ENCODE measurements around the gene MAP2. TPM values are rescaled to one million over a fixed set of nuclear protein-coding genes. Genes with fewer than 3 reads are reported as not detected.
A peak's percentile ranks its signal among the peaks of the same experiment; 100 is the strongest.

Gene MAP2
- total RNA-seq, 2 experiments from 2014 or later: 0.12 TPM; not detected in 1

- CTCF ChIA-PET: interaction anchor here (1.2 kb wide), 1 partner anchor 12 kb away, joined by 3 read pairs; no protein-coding TSS in a partner anchor
- POLR2A ChIA-PET: no interaction called here
Observed at GRCh38 chr2:209511637-209512036, 87.8 kb downstream of the MAP2 start.

GRCh38 chr2:209512971-209513370 is 89.1 kb downstream of the MAP2 start:
- H3K9me3 Mint-ChIP-seq: no peaks in the 10 kb centered on the region
- H3K4me3 Mint-ChIP-seq: no peak overlapping the region
- no peak overlapping the region for H3K27ac Mint-ChIP-seq
- POLR2A ChIA-PET: no interaction called here
- H3K27me3 Mint-ChIP-seq: peaks cover 4% of the 10 kb centered on the region
- no peaks in the 10 kb centered on the region for H3K4me1 Mint-ChIP-seq
- no peaks in the 10 kb centered on the region for H3K36me3 Mint-ChIP-seq (ENCODE audit: low read depth)
- no peak for DNase-seq
- CTCF ChIA-PET: interaction anchor here (1.2 kb wide), 1 partner anchor 11 kb away, joined by 3 read pairs; no protein-coding TSS in a partner anchor

More at GRCh38 chr2:209511637-209512036, 87.8 kb downstream of the MAP2 start:
- Mint-ChIP-seq H3K27ac (no peak overlapping the region), H3K4me1 (no peaks in the 10 kb centered on the region), H3K27me3 (peaks cover 4% of the 10 kb centered on the region), H3K4me3 (no peak overlapping the region), H3K9me3 (no peaks in the 10 kb centered on the region), H3K36me3 (ENCODE audit: low read depth) (no peaks in the 10 kb centered on the region)
- no peak for DNase-seq

DNA sequence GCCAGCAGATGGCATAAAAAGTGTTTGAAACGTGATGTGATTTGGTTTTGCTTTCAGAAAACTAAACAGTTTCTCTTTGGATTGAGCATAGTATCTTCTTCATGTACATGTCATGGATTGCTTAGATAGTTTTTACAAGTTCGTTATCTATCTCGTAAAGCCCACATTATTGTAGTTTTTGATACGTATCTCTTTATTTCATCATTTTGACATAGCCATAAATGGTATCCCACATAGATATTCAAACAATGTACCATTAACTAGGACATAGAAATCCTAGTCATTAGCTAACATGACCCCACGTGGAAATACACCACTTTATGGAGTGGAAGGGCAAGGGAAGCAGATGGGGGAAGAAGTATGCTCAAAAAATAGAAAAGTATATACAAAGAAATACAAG is 93.6 kb downstream of the MAP2 start:
- DNase-seq: no peak
- H3K36me3 Mint-ChIP-seq (ENCODE audit: low read depth): no peaks in the 10 kb centered on the region
- CTCF ChIA-PET: no interaction called here
- no peak overlapping the region for H3K27ac Mint-ChIP-seq
- peaks cover 2% of the 10 kb centered on the region for H3K27me3 Mint-ChIP-seq
- POLR2A ChIA-PET: no interaction called here
- H3K4me1 Mint-ChIP-seq: no peaks in the 10 kb centered on the region
- H3K9me3 Mint-ChIP-seq: no peaks in the 10 kb centered on the region
- no peak overlapping the region for H3K4me3 Mint-ChIP-seq

GRCh38 chr2:209519271-209519670 is 95.4 kb downstream of the MAP2 start:
- no peaks in the 10 kb centered on the region for H3K4me1 Mint-ChIP-seq
- H3K27me3 Mint-ChIP-seq: no peaks in the 10 kb centered on the region
- ChIA-PET POLR2A (no interaction called here), CTCF (no interaction called here)
- no peak overlapping the region for H3K27ac Mint-ChIP-seq
- DNase-seq: no peak
- no peaks in the 10 kb centered on the region for H3K9me3 Mint-ChIP-seq
- no peaks in the 10 kb centered on the region for H3K36me3 Mint-ChIP-seq (ENCODE audit: low read depth)
- no peak overlapping the region for H3K4me3 Mint-ChIP-seq

DNA sequence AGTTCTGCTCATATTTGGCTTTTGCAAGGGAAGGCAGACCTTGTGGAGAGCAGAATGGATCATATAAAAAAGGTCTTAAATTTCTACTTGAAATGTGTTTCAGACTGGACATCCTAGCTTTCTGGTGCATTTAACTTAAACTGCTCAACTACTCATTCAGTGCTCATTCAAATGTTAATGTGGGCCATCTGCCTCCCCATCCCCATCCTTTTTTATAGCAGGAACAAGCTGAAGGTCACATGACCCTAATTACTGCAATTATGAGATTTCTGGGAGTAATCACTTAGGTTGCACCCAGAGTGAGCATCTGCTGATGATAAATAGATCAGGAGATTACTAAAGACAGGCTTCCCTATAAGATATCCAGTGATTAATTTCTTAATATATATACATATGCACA is 96.1 kb downstream of the MAP2 start:
- CTCF ChIA-PET: no interaction called here
- Mint-ChIP-seq H3K36me3 (ENCODE audit: low read depth) (no peaks in the 10 kb centered on the region), H3K27me3 (no peaks in the 10 kb centered on the region), H3K4me3 (no peak overlapping the region), H3K4me1 (no peaks in the 10 kb centered on the region), H3K9me3 (no peaks in the 10 kb centered on the region), H3K27ac (no peak overlapping the region)
- POLR2A ChIA-PET: no interaction called here
- DNase-seq: no peak

DNA sequence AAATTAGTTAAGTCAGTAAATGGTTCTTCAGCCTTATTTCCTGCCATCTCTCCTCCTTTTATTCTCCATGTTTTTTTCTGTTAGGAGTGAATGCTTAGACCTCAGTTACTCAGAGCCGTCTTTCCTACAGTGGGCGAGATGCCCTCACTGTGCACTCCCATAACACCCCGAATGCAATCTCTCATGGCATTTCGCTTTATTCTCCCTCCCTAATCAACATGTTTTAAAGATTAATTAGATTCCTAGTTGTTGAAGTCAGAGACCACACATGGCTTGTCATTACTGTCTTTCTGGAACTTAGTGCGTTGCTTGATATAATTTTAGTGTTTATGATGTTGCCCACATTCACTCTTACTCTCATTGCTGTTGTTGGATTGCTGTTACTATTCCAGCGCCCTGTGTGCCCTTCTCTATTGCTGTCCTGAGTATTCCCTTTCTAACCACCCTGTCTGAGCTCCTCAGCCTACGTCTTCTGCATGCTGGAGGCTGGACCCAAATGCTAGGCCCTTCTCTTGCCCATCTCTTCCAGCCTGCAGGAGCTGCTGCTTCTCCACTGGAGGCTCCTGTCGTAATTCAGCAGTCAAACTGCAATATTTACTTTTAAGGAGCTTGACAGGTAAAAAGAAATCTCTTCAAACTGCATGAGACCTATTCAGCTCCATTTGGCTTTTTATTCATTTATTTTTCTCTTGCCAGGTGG is 99.3 kb downstream of the MAP2 start:
- ChIA-PET CTCF (interaction anchor here (1.0 kb wide), 1 partner anchor 11 kb away, joined by 3 read pairs; no protein-coding TSS in a partner anchor), POLR2A (no interaction called here)
- H3K4me3 Mint-ChIP-seq: no peak overlapping the region
- no peaks in the 10 kb centered on the region for H3K9me3 Mint-ChIP-seq
- H3K27me3 Mint-ChIP-seq: no peaks in the 10 kb centered on the region
- DNase-seq: no peak
- H3K36me3 Mint-ChIP-seq (ENCODE audit: low read depth): no peaks in the 10 kb centered on the region
- H3K4me1 Mint-ChIP-seq: peaks cover 19% of the 10 kb centered on the region
- H3K27ac Mint-ChIP-seq: no peak overlapping the region

DNA sequence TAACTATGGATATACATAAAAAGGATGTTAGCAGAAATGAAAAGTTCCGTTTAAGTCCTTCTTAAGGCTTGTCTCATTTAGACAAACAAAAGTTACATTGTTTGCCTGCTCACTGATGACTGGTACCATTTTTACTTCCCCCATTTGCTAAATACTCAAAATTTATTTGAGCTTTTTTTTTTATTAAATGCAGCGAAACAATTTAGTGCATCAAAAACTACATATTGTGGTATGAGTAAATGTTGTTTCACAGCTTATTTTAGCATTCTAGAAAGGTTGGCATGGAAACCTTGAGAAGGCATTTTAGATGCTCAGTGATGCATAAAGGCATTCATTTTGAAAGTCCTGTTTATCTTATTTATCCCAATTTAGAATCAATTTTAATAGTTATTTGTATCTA is 100.0 kb downstream of the MAP2 start:
- ChIA-PET POLR2A (no interaction called here), CTCF (interaction anchor here (1.0 kb wide), 1 partner anchor 11 kb away, joined by 3 read pairs; no protein-coding TSS in a partner anchor)

GRCh38 chr2:209525331-209525730 is 101.5 kb downstream of the MAP2 start:
- Mint-ChIP-seq H3K27me3 (no peaks in the 10 kb centered on the region), H3K9me3 (no peaks in the 10 kb centered on the region), H3K27ac (no peak overlapping the region), H3K4me3 (no peak overlapping the region), H3K4me1 (peaks cover 19% of the 10 kb centered on the region), H3K36me3 (ENCODE audit: low read depth) (no peaks in the 10 kb centered on the region)
- DNase-seq: no peak
- CTCF ChIA-PET: no interaction called here
- POLR2A ChIA-PET: no interaction called here

More for the DNA sequence above, 100.0 kb downstream of the MAP2 start:
- Mint-ChIP-seq H3K27ac (no peak overlapping the region), H3K4me3 (no peak overlapping the region), H3K9me3 (no peaks in the 10 kb centered on the region), H3K4me1 (peaks cover 19% of the 10 kb centered on the region), H3K27me3 (no peaks in the 10 kb centered on the region), H3K36me3 (ENCODE audit: low read depth) (no peaks in the 10 kb centered on the region)
- DNase-seq: no peak

DNA sequence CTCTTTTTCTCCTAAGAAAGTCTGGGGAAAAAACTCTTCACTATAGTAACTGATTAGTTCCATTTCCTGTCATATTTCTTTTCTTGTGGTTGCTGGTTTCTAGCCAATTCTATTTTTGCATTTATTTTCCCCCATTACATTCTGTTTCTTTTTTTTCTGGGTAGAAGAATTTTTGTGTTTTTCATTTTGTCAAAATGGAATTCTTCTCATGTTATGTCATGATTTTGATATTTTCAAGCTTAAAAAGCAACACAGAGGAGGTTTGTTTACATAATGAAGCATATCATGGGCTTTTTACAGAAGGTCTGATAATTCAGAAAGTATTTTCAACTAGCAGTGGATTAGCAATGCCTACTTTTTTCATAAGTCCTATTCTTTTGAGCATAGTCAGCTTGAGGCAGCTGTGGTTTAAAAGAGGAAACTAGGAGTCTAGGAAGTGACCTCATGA is 102.0 kb downstream of the MAP2 start:
- H3K9me3 Mint-ChIP-seq: no peaks in the 10 kb centered on the region
- no peaks in the 10 kb centered on the region for H3K27me3 Mint-ChIP-seq
- H3K36me3 Mint-ChIP-seq (ENCODE audit: low read depth): no peaks in the 10 kb centered on the region
- peak overlapping the region; percentile 37 for H3K4me3 Mint-ChIP-seq
- CTCF ChIA-PET: no interaction called here
- H3K27ac Mint-ChIP-seq: no peak overlapping the region
- peaks cover 19% of the 10 kb centered on the region for H3K4me1 Mint-ChIP-seq
- POLR2A ChIA-PET: no interaction called here
- DNase-seq: no peak

DNA sequence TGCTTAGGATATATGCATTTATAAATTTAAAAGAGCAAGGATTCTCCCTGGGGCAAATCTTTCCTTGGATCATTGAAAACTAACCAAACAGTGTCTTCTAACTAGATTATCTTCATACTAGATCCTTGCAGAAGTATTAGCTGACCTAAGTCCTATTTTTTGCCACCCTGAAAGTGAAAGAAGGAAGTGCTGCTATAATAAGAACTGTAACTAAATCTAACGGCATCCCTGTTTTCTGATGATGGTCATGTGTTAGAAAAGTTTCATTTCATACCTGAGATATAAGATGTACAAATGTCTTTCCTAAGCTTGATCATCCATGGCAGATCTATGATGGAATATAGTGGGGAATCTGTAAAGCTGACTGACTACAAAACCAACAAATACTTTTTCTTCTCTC is 102.7 kb downstream of the MAP2 start:
- Mint-ChIP-seq H3K4me1 (peaks cover 19% of the 10 kb centered on the region), H3K27me3 (no peaks in the 10 kb centered on the region), H3K9me3 (no peaks in the 10 kb centered on the region), H3K4me3 (no peak overlapping the region), H3K27ac (no peak overlapping the region), H3K36me3 (ENCODE audit: low read depth) (no peaks in the 10 kb centered on the region)
- ChIA-PET CTCF (no interaction called here), POLR2A (no interaction called here)
- no peak for DNase-seq

- Mint-ChIP-seq H3K27ac (no peak overlapping the region), H3K9me3 (no peaks in the 10 kb centered on the region), H3K4me3 (no peak overlapping the region), H3K4me1 (peaks cover 19% of the 10 kb centered on the region), H3K36me3 (ENCODE audit: low read depth) (no peaks in the 10 kb centered on the region), H3K27me3 (no peaks in the 10 kb centered on the region)
- ChIA-PET POLR2A (no interaction called here), CTCF (no interaction called here)
- no peak for DNase-seq
Observed at GRCh38 chr2:209529579-209529978, 105.7 kb downstream of the MAP2 start.

DNA sequence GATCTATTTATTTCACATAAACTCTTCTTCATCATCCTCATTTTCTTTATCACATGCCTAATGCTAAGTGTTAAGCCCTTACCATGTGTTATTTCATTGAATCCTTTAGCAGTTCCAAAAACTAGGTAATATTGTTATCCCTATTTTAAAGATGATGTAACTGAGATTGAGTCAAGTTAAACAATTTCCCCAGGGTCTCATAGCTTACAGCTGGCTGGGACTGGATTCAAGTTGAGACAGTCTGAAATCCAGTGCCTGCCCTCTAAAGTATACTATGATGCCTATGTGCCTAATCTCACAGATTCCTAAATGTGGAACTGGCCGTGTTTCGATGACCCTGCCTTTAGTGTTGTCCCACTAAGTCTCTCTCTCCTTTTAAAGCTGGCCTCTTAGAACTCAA is 108.5 kb downstream of the MAP2 start:
- ChIA-PET CTCF (no interaction called here), POLR2A (no interaction called here)
- Mint-ChIP-seq H3K9me3 (no peaks in the 10 kb centered on the region), H3K27me3 (no peaks in the 10 kb centered on the region), H3K27ac (no peak overlapping the region), H3K36me3 (ENCODE audit: low read depth) (no peaks in the 10 kb centered on the region), H3K4me1 (peaks cover 2% of the 10 kb centered on the region), H3K4me3 (no peak overlapping the region)
- DNase-seq: no peak

GRCh38 chr2:209533391-209533790 is 109.5 kb downstream of the MAP2 start:
- no peaks in the 10 kb centered on the region for H3K9me3 Mint-ChIP-seq
- H3K4me1 Mint-ChIP-seq: no peaks in the 10 kb centered on the region
- no peak overlapping the region for H3K4me3 Mint-ChIP-seq
- H3K27ac Mint-ChIP-seq: no peak overlapping the region
- no peaks in the 10 kb centered on the region for H3K27me3 Mint-ChIP-seq
- ChIA-PET CTCF (no interaction called here), POLR2A (no interaction called here)
- DNase-seq: no peak
- no peaks in the 10 kb centered on the region for H3K36me3 Mint-ChIP-seq (ENCODE audit: low read depth)

DNA sequence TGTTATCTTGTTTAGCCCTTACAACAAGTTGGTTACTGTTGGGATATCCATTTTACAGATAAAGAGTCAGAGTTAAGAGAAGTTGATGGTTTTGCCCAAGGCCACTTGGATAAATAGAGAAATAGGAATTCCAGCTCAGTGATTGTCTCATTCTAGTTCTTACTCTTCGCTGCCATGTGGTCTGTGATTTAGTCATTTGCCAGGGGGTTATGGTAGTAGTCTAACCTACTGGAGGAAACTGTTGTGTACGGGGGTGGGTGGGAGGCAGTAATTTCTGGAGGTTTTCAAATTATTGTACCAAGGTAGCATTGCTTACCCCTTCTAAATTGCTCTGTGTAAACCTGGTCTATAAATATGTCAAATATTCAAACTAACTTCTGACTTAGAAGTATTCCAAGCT is 110.4 kb downstream of the MAP2 start:
- no peaks in the 10 kb centered on the region for H3K9me3 Mint-ChIP-seq
- no peak overlapping the region for H3K4me3 Mint-ChIP-seq
- CTCF ChIA-PET: no interaction called here
- DNase-seq: no peak
- no peaks in the 10 kb centered on the region for H3K4me1 Mint-ChIP-seq
- POLR2A ChIA-PET: no interaction called here
- no peak overlapping the region for H3K27ac Mint-ChIP-seq
- no peaks in the 10 kb centered on the region for H3K27me3 Mint-ChIP-seq
- no peaks in the 10 kb centered on the region for H3K36me3 Mint-ChIP-seq (ENCODE audit: low read depth)
